IMR-90 (cell line): ENCODE data around the gene MMP20. TPM values are rescaled to one million over a fixed set of nuclear protein-coding genes. Genes with fewer than 3 reads are reported as not detected.

Experiments
- ATAC-seq: fragments of 200-7000 bp; cut with Tn5 transposase; 2 replicates; pipeline ENCODE4 v1.9.1; 2020; ENCODE audit warnings: low read depth, mild to moderate bottlenecking, moderate library complexity
- BruUV-seq: library from RNA; stranded (reverse); fragments of 400-500 nt; replicated peaks from 2 replicates; lab custom pipeline; 2021; lab: Mats Ljungman, UMichigan
- CTCF ChIA-PET: fragments of 300-600 bp; formaldehyde crosslinking; extraction: SDS; loops from one replicate; lab custom pipeline; 2021; ENCODE audit warnings: antibody characterized with exemption; lab: Yijun Ruan, JAX
- POLR2A ChIA-PET: fragments of 300-600 bp; sonication (Branson Sonifier 250); formaldehyde crosslinking; loops from one replicate; lab custom pipeline; 2022; ENCODE audit warnings: antibody characterized with exemption; ENCODE audit not compliant: unreplicated experiment; lab: Charles Lee
- DNase-seq: peaks from one replicate; pipeline ENCODE4 v3.0.0; 2013
- H2AFZ ChIP-seq: replicated peaks from 2 replicates; pipeline ENCODE3; 2013; ENCODE audit warnings: low read length, mild to moderate bottlenecking; ENCODE audit not compliant: poor library complexity
- H2AK5ac ChIP-seq: 2 replicates; pipeline ENCODE4 v1.6.1; 2013; ENCODE audit warnings: low read depth, low read length, inconsistent platforms
- H2AK9ac ChIP-seq: replicated peaks from 2 replicates; pipeline ENCODE3; 2013; ENCODE audit warnings: mild to moderate bottlenecking, low read depth, low read length, moderate library complexity; ENCODE audit not compliant: poor library complexity
- H2BK120ac ChIP-seq: 2 replicates; pipeline ENCODE4 v1.6.1; 2013; ENCODE audit warnings: low read depth, low read length, inconsistent platforms
- H2BK15ac ChIP-seq: 3 replicates; pipeline ENCODE4 v1.6.1; 2013; ENCODE audit warnings: low read depth, low read length, inconsistent platforms
- H2BK20ac ChIP-seq: 2 replicates; pipeline ENCODE4 v1.6.1; 2013; ENCODE audit warnings: low read depth, mild to moderate bottlenecking, inconsistent platforms, low read length, moderate library complexity
- H2BK5ac ChIP-seq: 2 replicates; pipeline ENCODE4 v1.6.1; 2013; ENCODE audit warnings: mild to moderate bottlenecking, low read depth, low read length, inconsistent platforms; ENCODE audit not compliant: poor library complexity, severe bottlenecking
- H3K14ac ChIP-seq: replicated peaks from 2 replicates; pipeline ENCODE4 v1.6.1; 2013; ENCODE audit warnings: low read depth, low read length, inconsistent platforms
- H3K18ac ChIP-seq: 2 replicates; pipeline ENCODE4 v1.6.1; 2013; ENCODE audit warnings: low read depth, low read length, control low read depth
- H3K23ac ChIP-seq: 2 replicates; pipeline ENCODE4 v1.6.1; 2013; ENCODE audit warnings: low read depth, low read length, inconsistent platforms
- H3K27ac ChIP-seq: 2 replicates; pipeline ENCODE4 v1.5.1; 2013; ENCODE audit warnings: mild to moderate bottlenecking, control low read depth, low read length; ENCODE audit not compliant: insufficient read depth
- H3K27me3 ChIP-seq: 2 replicates; pipeline ENCODE4 v1.6.1; 2013; ENCODE audit warnings: low read length; ENCODE audit not compliant: control insufficient read depth, insufficient read depth
- H3K36me3 ChIP-seq: 2 replicates; pipeline ENCODE4 v1.6.1; 2013; ENCODE audit warnings: low read length, mixed read lengths; ENCODE audit not compliant: control insufficient read depth, insufficient read depth
- H3K4ac ChIP-seq: 2 replicates; pipeline ENCODE4 v1.6.1; 2013; ENCODE audit warnings: low read depth, low read length, inconsistent platforms
- H3K4me1 ChIP-seq: 2 replicates; pipeline ENCODE4 v1.6.1; 2013; ENCODE audit warnings: low read length, mixed read lengths; ENCODE audit not compliant: control insufficient read depth, insufficient read depth
- H3K4me2 ChIP-seq: 2 replicates; pipeline ENCODE4 v1.6.1; 2013; ENCODE audit warnings: low read depth, mild to moderate bottlenecking, control low read depth, low read length, moderate library complexity
- H3K4me3 ChIP-seq: 2 replicates; pipeline ENCODE4 v1.5.1; 2013; ENCODE audit warnings: low read depth, mild to moderate bottlenecking, control low read depth, low read length, moderate library complexity; ENCODE audit not compliant: insufficient read depth
- H3K56ac ChIP-seq: 2 replicates; pipeline ENCODE4 v1.6.1; 2013; ENCODE audit warnings: low read length, inconsistent platforms; ENCODE audit not compliant: insufficient read depth; ENCODE audit errors: extremely low read depth
- H3K79me1 ChIP-seq, 2 experiments: 2 replicates each; pipeline ENCODE4 v1.6.1; 2013; ENCODE audit warnings: low read length in 2 of 2, inconsistent platforms in 1 of 2, low read depth in 1 of 2
- H3K9ac ChIP-seq: 2 replicates; pipeline ENCODE4 v1.6.1; 2013; ENCODE audit warnings: low read depth, low read length, control low read depth
- H3K9me1 ChIP-seq: 2 replicates; pipeline ENCODE4 v1.6.1; 2013; ENCODE audit warnings: low read length, inconsistent platforms; ENCODE audit not compliant: insufficient read depth
- H3K9me3 ChIP-seq: 2 replicates; pipeline ENCODE4 v1.6.1; 2013; ENCODE audit warnings: low read length; ENCODE audit not compliant: control insufficient read depth, insufficient read depth
- H4K20me1 ChIP-seq: 2 replicates; pipeline ENCODE4 v1.6.1; 2013; ENCODE audit warnings: low read length, inconsistent platforms; ENCODE audit not compliant: insufficient read depth
- H4K5ac ChIP-seq: 2 replicates; pipeline ENCODE4 v1.6.1; 2013; ENCODE audit warnings: mild to moderate bottlenecking, low read depth, low read length, control low read depth
- H4K8ac ChIP-seq, 2 experiments: 2 replicates each; pipeline ENCODE4 v1.6.1; 2013; ENCODE audit warnings: low read depth in 2 of 2, low read length in 2 of 2, control low read depth in 1 of 2, inconsistent platforms in 1 of 2
- H4K91ac ChIP-seq: 2 replicates; pipeline ENCODE4 v1.6.1; 2013; ENCODE audit warnings: low read depth, low read length, inconsistent platforms; ENCODE audit not compliant: insufficient read depth
- BHLHE40 ChIP-seq: fragments of 150-350 bp; IDR thresholded peaks from 2 replicates; pipeline ENCODE4 v1.6.1; 2016; ENCODE audit warnings: mild to moderate bottlenecking, low read depth, low read length
- CEBPB ChIP-seq: IDR thresholded peaks from 2 replicates; pipeline ENCODE4 v1.6.1; 2012; ENCODE audit warnings: low read depth, low read length, improper control_type of control experiment
- CHD1 ChIP-seq: IDR thresholded peaks from 2 replicates; pipeline ENCODE4 v1.6.1; 2012; ENCODE audit warnings: low read depth, low read length, improper control_type of control experiment
- FOS ChIP-seq: fragments of 150-350 bp; IDR thresholded peaks from 2 replicates; pipeline ENCODE4 v1.6.1; 2016; ENCODE audit warnings: low read depth, low read length
- MXI1 ChIP-seq: IDR thresholded peaks from 2 replicates; pipeline ENCODE4 v1.6.1; 2012; ENCODE audit warnings: low read depth, mild to moderate bottlenecking, low read length, moderate library complexity, borderline replicate concordance
- NFE2L2 ChIP-seq: fragments of 150-350 bp; IDR thresholded peaks from 2 replicates; pipeline ENCODE4 v1.6.1; 2016; ENCODE audit warnings: low read depth, mild to moderate bottlenecking, low read length
- RAD21 ChIP-seq: IDR thresholded peaks from 2 replicates; pipeline ENCODE4 v1.6.1; 2012; ENCODE audit warnings: low read length, improper control_type of control experiment
- RCOR1 ChIP-seq: IDR thresholded peaks from 2 replicates; pipeline ENCODE4 v1.6.1; 2012; ENCODE audit warnings: mild to moderate bottlenecking, low read length, improper control_type of control experiment; ENCODE audit not compliant: insufficient replicate concordance
- SMC3 ChIP-seq: fragments of 150-350 bp; IDR thresholded peaks from 2 replicates; pipeline ENCODE4 v1.6.1; 2016; ENCODE audit warnings: low read depth, mild to moderate bottlenecking, antibody characterized with exemption, low read length, moderate library complexity
- WGBS, 2 experiments: methylation state at CpG; one replicate each; pipeline versions ENCODE4 v1.1.5 to v1.1.7; 2013; ENCODE audit warnings: missing lambda C conversion rate in 2 of 2; ENCODE audit not compliant: insufficient read length in 1 of 2; ENCODE audit errors: extremely low coverage in 2 of 2; 5-methylcytosine and 5-hydroxymethylcytosine counted together
- dilution Hi-C: fragments of 300-500 bp; cut with HindIII; formaldehyde crosslinking; loops from one replicate; pipeline ENCODE4 v1.14.3; 2018; ENCODE audit warnings: low sequenced_read_pairs; ENCODE audit not compliant: unreplicated experiment
- in situ Hi-C: fragments of 300-500 bp; cut with MboI; formaldehyde crosslinking; loops from 3 replicates; pipeline ENCODE4 v1.14.3; 2019; ENCODE audit warnings: low sequenced_read_pairs, inconsistent platforms, mixed read lengths
- intact Hi-C: fragments of 100-400 bp; cut with micrococcal nuclease; formaldehyde crosslinking; loops from 2 replicates; pipeline ENCODE4 v1.10.0; 2022
- polyA plus RNA-seq, 3 experiments: library from polyadenylated mRNA; depleted of rRNA; stranded (reverse); fragments of >200 nt; gene quantifications; 2 replicates each; pipeline ENCODE4 v1.2.3, GENCODE V29; 2012; ENCODE audit warnings: low replicate concordance in 1 of 3
- total RNA-seq: library from RNA; depleted of rRNA; stranded (reverse); fragments of >200 nt; gene quantifications from 2 replicates; pipeline ENCODE4 v1.2.3, GENCODE V29; 2012
- TF ChIP-seq, protein P1 (sequence below): fragments of 150-350 bp; IDR thresholded peaks from 2 replicates; pipeline ENCODE4 v1.6.1; 2016; ENCODE audit warnings: low read depth, mild to moderate bottlenecking, low read length, moderate library complexity, borderline replicate concordance

Gene MMP20
- total and polyA plus RNA-seq, 2 of the 4 experiments (the other 2 are of a cell fraction): not detected

DNA sequence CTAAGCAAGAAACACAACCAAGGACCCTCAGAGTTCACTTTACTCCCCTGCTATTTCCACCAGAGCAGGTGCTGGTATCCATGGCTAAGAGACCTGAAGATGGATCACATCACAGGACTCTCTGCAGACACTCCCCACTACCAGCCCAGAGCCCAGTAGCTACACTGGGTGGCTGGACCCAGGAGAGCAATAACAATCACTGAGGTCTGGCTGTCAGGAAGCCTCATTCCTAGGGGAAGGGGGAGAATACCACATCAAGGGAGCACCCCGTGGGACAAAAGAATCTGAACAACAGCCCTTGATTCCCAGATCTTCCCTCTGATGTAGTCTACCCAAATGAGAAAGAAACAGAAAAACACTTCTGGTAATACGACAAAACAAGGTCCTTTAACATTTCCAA, 85.6 kb downstream of the MMP20 start:
- DNase-seq: no peak
- no peak overlapping the region for H3K4me2 ChIP-seq
- H3K23ac ChIP-seq: no peak overlapping the region
- no peak overlapping the region for H4K91ac ChIP-seq
- H3K4ac ChIP-seq: no peak overlapping the region
- H2BK20ac ChIP-seq: no peak overlapping the region
- H3K27ac ChIP-seq: no peak overlapping the region
- no peaks in the 10 kb centered on the region for H3K79me1 ChIP-seq
- no TSS peak for BruUV-seq
- ChIA-PET CTCF (no interaction called here), POLR2A (no interaction called here)
- H3K14ac ChIP-seq: no peak overlapping the region
- in situ Hi-C loops (no loop called here), dilution Hi-C loops (no loop called here), intact Hi-C loops (no loop called here)
- H3K56ac ChIP-seq: no peak overlapping the region
- no peak overlapping the region for H4K5ac ChIP-seq
- no peaks in the 10 kb centered on the region for H3K36me3 ChIP-seq
- H2BK120ac ChIP-seq: no peak overlapping the region
- no peak overlapping the region for H2AK5ac ChIP-seq
- no peak overlapping the region for H3K4me3 ChIP-seq
- H2BK5ac ChIP-seq: no peak overlapping the region
- ATAC-seq: no peak
- H3K9me1 ChIP-seq: peaks cover 3% of the 10 kb centered on the region; the same call in 1 of the 2 replicates
- no peaks in the 10 kb centered on the region for H3K4me1 ChIP-seq
- H4K20me1 ChIP-seq: no peaks in the 10 kb centered on the region
- peaks cover 8% of the 10 kb centered on the region for H3K27me3 ChIP-seq
- H2AFZ ChIP-seq: no peak overlapping the region
- WGBS, 2 experiments: no CpG with 5 or more reads among the region's 2 CpGs
- H3K9ac ChIP-seq: no peak overlapping the region
- H2AK9ac ChIP-seq: no peak overlapping the region
- no peak overlapping the region for H4K8ac ChIP-seq
- H2BK15ac ChIP-seq: no peak overlapping the region
- H3K18ac ChIP-seq: no peak overlapping the region
- no peak for TF ChIP-seq NFE2L2
- no peak for TF ChIP-seq CHD1
- TF ChIP-seq RAD21: no peak
- TF ChIP-seq BHLHE40: no peak
- no peak for TF ChIP-seq CEBPB
- no peak for TF ChIP-seq RCOR1
- TF ChIP-seq FOS: no peak
- TF ChIP-seq SMC3: no peak
- no peak for TF ChIP-seq MXI1
- TF ChIP-seq, protein P1, sequence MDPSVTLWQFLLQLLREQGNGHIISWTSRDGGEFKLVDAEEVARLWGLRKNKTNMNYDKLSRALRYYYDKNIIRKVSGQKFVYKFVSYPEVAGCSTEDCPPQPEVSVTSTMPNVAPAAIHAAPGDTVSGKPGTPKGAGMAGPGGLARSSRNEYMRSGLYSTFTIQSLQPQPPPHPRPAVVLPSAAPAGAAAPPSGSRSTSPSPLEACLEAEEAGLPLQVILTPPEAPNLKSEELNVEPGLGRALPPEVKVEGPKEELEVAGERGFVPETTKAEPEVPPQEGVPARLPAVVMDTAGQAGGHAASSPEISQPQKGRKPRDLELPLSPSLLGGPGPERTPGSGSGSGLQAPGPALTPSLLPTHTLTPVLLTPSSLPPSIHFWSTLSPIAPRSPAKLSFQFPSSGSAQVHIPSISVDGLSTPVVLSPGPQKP: no peak
- no peaks in the 10 kb centered on the region for H3K9me3 ChIP-seq
